CD1c-positive myeloid dendritic cell (primary cell): ENCODE measurements around the gene IGF1R.

ENCODE experiments used
- DNase-seq: peaks from one replicate; pipeline ENCODE4 v3.0.0-alpha.2; 2016; ENCODE audit errors: extremely low spot score

The IGF1R gene

DNA sequence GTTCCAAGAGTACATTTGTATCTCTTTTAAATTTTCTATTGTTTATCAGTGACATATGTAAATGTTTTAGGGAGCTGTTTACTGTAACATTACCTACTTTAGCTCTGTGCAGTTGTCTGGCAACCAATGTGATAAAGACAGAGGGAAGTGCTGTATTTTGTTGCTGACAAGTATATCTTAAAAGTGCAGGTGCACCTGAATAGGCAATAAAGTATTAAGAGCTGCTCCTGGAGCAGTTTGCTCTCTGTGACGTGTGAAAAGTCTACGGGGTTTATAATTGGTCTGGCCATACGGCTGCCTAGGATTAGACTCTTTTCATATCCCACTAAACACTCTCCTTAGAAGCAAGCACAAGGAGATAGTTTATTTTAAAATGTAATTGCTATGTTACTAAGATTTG, 178.3 kb downstream of the IGF1R start:
- no peak for DNase-seq

- no peak for DNase-seq
Measured at GRCh38 chr15:98827217-98827616, 178.9 kb downstream of the IGF1R start.

DNA sequence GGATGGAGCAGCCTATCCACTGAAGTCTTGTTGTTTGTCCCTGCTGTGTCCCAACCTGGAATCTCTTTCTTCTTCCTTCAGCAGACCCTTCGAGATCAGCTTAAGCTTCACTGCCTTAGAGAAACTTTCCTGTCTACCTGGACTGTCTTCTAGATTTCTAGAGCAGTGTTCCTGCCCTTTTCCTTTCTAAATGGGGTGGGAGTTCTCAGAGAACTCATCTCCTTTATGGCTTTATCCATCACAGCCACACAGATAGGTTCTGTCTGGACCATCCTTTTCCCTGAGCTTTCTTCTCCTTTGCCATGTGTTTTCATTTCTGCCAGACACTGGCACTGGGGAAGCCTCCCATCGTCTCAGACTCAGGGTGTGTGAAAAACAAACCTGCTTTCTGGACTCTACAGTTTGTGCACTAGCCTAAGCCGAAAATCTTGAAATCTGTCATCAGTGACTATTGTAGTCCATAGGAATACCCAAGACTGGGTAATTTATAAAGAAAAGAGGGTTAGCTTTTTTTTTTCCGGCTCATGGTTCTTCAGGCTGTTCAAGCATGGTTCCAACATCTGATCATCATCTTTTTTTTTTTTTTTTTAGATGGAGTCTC, 181.8 kb downstream of the IGF1R start:
- no peak for DNase-seq

- DNase-seq = no peak
Measured at GRCh38 chr15:98834976-98835375, 186.6 kb downstream of the IGF1R start.

DNA sequence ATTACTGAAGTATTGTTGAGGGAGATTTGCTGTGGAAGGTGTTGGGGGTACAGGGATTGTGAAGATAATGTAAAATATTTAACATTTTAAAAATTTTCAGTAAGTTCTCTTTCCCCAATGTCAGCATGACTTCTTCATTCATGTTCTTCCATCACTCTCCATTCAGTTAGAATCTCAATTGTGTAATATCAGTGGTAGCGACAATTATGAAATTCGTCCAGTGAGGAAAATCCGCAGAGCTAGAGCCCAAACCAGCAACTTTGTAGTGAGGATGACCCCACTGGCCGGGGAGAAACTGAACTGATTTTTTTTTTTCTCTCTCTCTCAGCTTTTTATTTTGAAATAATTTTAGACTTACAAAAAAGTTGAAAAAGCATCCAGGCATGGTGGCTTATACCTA, 187.5 kb downstream of the IGF1R start:
- no peak for DNase-seq

DNA sequence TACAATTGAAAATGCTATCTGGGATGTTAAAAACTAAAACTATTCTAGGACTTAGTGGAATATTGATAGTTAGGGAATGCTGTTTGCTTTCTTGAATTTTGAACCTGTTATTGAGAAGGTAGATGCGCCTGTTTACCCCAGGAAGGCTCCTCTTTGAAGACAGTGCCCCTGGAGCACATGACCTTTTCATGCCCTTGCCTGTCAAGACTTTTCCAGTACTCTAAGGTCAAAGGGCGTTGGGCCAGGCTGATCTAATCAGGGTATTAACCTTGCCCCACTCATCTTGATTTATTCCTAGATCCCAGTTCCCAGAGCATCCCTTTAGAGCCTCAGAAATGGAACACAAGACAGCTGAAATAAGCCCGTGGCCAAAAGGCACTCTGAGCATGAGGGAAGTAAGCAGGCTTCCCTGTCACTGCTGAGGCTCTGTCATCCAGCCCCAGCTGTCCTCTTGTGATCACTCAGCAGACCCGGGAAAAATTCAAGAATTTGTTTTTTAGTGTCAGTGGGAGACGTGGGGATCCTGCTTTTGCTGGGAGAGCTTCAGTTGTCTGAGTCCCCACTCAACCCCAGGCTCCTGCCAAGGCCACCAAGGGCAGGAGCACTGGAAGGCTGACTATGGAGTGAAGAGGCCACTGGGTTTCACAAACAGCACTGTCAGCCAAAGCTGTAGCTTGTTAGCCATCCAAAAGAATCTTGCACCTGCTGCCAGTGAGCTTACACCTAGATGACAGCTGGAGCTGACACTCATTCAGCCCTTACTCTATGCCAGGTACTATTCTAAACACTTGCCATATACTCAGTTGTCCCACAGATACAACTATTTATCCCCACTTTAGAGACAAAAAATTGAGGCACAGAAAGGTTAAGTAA, 190.3 kb downstream of the IGF1R start:
- DNase-seq = no peak

DNA sequence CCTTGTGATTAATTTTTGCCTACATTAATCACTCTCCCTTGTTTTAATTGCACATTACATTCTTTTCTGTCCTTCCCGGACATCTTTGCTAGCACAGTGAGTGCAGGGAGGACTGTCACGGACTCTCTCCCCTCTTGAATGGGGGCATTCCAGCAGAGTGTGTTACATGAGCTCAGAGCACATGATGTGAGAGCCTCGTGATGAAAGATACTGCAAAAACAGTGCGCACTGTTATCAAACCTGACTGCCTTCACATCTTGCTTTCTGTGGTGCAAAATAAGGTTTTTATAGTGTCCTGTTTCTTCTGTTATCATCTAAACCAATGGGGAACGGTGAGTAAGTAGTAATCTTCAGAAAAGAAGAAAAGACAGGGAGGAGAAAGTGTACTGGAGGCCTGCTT, 191.7 kb downstream of the IGF1R start:
- no peak for DNase-seq

DNA sequence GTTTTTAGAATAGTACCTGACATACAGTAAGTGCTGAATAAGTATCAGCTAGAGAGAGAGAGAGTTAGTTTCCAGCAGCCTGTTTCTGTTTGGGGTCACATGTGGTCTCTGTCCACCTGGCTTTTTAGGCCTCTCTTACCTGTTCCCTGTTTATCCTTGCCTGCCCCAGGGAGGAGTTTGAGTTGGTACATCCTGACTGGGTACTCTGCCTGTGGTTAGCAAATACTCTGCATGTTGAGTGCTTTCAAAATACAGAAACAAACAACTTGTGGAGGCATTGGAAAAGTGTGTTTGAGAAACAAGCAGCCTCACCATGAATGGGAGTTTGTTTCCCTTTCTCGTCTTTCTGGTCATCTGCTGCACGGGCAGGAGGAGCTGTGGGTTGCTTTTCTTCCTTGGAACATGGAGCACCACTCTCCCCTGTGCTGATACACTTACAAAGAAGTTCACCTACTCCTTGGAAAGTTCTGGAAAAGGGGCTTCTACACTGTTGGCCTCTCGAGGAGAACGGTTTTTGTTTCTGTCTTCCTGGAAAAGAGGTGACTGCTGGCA, 193.2 kb downstream of the IGF1R start:
- DNase-seq = no peak

GRCh38 chr15:98842192-98842972, 194.0 kb downstream of the IGF1R start:
- DNase-seq = no peak

- no peak for DNase-seq
Measured at GRCh38 chr15:98842973-98843285, 194.6 kb downstream of the IGF1R start.

DNA sequence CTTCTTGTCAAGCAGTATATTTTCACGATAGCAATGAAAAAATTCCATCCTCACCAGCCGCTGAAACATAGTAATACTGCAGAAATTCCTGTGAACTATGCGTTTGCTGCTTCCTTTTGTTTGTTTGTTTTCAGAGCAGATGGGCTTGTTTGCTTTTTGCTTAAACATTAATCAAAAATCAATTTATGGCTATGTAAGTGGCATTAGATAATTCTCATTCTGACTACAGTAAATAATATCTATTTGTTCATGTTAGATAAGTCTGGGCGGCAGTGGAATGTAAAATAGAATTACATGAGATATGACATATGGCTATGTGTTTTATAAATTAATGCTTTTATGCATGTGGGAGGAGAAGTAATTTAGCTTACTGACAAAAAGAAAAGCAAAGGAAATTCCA, 195.5 kb downstream of the IGF1R start:
- no peak for DNase-seq

DNA sequence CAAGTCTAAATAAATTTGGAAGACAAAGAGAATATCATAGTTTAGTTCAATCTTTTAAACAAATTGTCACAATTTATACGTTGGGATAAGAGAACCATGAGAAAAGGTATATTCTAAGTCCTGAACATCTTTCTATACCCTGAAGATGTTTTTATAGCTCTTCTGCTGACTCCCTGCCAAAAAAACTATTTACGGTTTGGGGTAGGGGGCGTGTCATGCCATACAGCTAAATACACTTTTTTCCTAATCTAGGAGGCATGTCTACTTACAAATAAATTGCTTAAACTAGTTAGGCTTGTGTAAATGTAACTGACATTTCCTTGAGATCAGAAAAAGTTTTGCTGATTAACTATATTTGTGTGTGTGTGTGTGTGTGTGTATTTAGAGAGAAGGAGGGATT, 195.9 kb downstream of the IGF1R start:
- no peak for DNase-seq

DNA sequence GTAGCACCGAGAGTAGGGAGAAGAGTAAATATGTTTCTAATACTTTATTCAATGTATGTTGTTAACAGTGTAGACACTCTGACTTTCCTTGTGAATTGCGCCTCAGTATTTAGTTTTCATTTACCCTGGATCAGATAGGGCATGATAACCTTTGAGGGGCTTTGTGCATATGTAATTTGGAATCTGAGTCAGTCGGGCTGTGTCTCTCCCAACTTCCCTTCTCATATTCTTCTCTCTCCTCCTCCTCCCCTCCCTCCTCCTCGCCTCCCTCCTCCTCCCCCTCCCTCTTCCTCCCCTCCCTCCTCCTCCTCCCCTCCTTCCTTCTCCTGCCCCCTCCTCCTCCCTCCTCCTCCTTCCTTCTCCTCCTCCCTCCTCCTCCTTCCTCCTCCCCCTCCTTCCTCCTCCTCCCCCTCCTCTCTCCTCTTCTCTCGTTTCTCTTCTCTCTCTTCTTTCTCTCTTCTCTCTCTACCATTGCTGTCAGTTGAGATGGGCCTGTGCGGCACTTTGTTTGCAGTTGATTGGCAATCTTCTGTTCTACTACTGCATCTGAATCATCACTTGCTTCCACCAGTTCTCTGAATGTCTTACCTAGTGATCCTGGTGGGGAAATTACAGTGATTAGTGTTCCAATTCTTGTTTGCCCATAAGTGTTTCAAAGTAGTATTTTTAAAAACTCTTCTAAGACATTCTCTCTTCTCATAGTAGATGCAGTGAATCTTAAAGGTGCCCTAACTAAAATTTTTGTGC, 197.0 kb downstream of the IGF1R start:
- no peak for DNase-seq

DNA sequence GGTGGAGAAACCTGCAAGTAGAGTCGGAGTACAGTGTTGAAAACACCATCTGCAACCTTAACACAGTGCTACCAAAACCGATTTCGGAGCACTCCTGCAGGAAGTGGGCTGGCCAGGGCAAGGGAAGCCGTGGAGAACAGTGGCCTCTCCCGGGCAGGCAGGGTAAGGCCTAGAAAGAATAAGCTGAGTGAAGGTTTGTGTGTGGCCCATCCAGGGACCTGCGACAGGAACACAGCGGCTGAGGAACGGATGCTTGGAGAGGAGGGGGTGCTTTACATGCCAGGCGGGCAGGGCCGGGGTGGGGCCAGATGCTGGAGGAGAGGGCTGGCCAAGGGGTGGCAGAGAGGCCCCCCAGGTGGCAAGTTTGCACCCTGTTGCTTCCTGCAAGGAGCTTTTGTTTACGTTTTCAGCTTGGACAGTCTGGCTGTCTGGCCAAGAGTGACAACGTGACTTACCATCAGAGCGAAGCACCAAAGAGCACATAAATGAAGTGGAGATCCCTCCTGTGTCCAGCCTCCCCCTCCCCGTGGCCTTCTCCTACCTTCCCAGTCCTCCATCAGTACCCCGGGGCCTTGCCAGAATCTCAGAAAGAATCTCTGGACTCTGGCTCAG, 202.7 kb downstream of the IGF1R start:
- peak; percentile 75 for DNase-seq

GRCh38 chr15:98853161-98853560, 204.8 kb downstream of the IGF1R start:
- peak; percentile 86 for DNase-seq

DNA sequence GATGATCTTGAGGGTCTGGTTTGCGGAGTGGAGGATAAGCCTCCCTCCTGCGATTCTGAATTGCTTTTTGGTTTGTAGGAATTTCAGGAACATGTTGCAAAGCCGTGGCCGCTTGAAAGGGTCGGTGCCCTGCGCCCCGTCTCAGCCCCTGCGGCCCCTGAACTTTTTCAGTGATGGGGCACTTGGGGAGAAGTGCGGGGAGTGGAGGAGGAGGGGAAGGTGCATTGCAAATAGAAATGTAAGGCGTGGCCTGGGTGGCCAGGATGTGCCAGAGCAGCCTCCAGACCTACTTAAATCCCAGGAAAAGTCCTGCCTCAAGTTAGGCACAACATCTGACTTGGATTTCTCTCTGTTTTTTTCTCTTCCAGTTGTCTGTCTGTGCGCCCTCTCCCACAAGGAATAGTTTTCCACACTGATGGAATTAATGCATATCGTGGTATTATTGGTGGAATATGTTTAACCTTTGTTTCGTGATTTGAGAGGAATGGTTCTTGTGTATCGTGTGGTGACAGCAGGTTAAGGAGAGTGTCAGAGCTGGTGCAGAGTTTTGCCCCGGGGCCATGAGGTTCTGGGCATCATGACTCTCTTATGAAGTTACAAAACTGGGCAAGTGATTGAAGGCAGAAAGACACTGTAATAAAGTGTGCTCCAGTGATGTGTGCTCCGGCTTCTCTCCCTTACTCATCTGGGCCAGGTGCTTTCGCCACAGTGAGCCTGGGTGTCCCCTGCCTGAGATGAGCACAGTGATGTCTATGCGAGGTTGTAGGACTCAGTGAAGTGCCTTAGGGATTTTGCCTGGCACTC, 205.5 kb downstream of the IGF1R start:
- DNase-seq = no peak

GRCh38 chr15:98854496-98854895, 206.2 kb downstream of the IGF1R start:
- DNase-seq = no peak

DNA sequence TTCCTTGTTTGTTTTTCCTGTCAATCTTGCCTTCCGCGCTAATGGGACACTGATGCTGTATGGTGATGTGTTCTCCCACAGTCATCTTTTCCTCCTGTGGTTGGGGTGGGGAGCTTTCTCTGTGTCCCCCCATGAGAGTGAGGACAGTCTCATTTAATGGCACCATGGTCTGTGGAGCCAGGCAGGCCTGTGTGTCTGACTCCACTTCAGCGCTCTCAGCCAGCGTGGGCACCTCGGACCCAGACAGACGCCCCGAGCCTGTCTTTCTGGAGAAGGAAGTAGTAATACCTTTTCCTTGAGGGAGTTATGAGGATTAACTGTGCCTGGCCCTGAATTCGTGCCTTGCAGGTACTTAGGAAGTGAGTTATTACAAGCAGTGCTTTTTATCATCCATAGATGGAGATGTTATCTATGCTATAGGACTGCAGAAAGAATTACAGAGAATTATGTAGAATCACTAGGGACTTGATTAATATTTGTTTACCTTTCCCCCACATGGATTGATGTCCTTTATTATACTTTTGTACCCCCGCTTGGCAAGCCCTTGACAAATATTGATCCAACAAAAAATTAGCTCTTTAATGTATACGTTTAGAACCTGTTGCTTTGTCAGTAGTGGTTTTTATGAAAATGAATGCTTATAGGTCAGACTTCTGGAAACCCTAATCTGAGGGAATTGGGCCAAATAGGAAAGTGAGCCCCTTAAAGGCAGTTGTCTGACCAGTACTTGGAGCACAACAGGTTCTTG, 206.9 kb downstream of the IGF1R start:
- no peak for DNase-seq

- no peak for DNase-seq
Measured at GRCh38 chr15:98855815-98856531, 207.6 kb downstream of the IGF1R start.
